WERI-Rb-1 (cell line): ENCODE measurements around the gene DGAT2.

ENCODE experiments used
- DNase-seq: peaks from one replicate; pipeline ENCODE4 v3.0.0-alpha.2; 2020
- H3K27ac ChIP-seq: fragments of 250-450 bp; sonication (Bioruptor Pico); 2 replicates; pipeline ENCODE4 v1.5.1; 2020; ENCODE audit warnings: mild to moderate bottlenecking, moderate library complexity
- H3K27me3 ChIP-seq: fragments of 250-450 bp; sonication (Bioruptor Pico); 2 replicates; pipeline ENCODE4 v1.5.1; 2021; ENCODE audit warnings: mild to moderate bottlenecking, low read depth, moderate library complexity; ENCODE audit not compliant: insufficient read depth, severe bottlenecking
- H3K36me3 ChIP-seq: fragments of 250-450 bp; sonication (Bioruptor Pico); 2 replicates; pipeline ENCODE4 v1.5.1; 2020; ENCODE audit warnings: mild to moderate bottlenecking, moderate library complexity
- H3K4me3 ChIP-seq: 2 replicates; pipeline ENCODE4 v1.5.1; 2011; ENCODE audit warnings: low read depth, mild to moderate bottlenecking, control low read depth, low read length
- H3K9me3 ChIP-seq: fragments of 250-450 bp; sonication (Bioruptor Pico); 2 replicates; pipeline ENCODE4 v1.5.1; 2021; ENCODE audit warnings: mild to moderate bottlenecking, moderate library complexity; ENCODE audit not compliant: severe bottlenecking
- CTCF ChIP-seq: IDR thresholded peaks from 2 replicates; pipeline ENCODE4 v1.5.1; 2011; ENCODE audit warnings: low read depth, mild to moderate bottlenecking, control low read depth, inconsistent platforms, low read length

DGAT2 gene

GRCh38 chr11:75849894-75850293, 81.3 kb downstream of the DGAT2 start:
- peaks cover 3% of the 10 kb centered on the region; the same call in 1 of the 2 replicates for H3K36me3 ChIP-seq
- no peak for TF ChIP-seq CTCF
- no peak for DNase-seq

GRCh38 chr11:75850787-75851186, 82.2 kb downstream of the DGAT2 start:
- Histone ChIP-seq H3K4me3 (no peak overlapping the region), H3K27me3 (no peaks in the 10 kb centered on the region), H3K36me3 (peaks cover 3% of the 10 kb centered on the region; the same call in 1 of the 2 replicates), H3K27ac (no peak overlapping the region), H3K9me3 (no peaks in the 10 kb centered on the region)
- no peak for DNase-seq
- TF ChIP-seq CTCF, result no peak

More at GRCh38 chr11:75849894-75850293, 81.3 kb downstream of the DGAT2 start:
- H3K27ac ChIP-seq, result no peak overlapping the region
- no peaks in the 10 kb centered on the region for H3K27me3 ChIP-seq
- H3K9me3 ChIP-seq, result no peaks in the 10 kb centered on the region
- no peak overlapping the region for H3K4me3 ChIP-seq
